Neural progenitor cell (in vitro differentiated cells): ENCODE data around the gene TEX51. TPM values are rescaled to one million over a fixed set of nuclear protein-coding genes. Genes with fewer than 3 reads are reported as not detected.

Experiments
- DNase-seq: peaks from one replicate; pipeline ENCODE4 v3.0.0-alpha.2; 2016; ENCODE audit warnings: low spot score
- H2AFZ ChIP-seq: fragments of 200-600 bp; sonication (generic); replicated peaks from 2 replicates; pipeline ENCODE4 v1.6.1; 2016; ENCODE audit warnings: antibody characterized with exemption
- H3F3A ChIP-seq: fragments of 200-600 bp; sonication (generic); 2 replicates; pipeline ENCODE4 v1.6.1; 2016; ENCODE audit warnings: antibody characterized with exemption, low read depth
- H3K27ac ChIP-seq: fragments of 200-600 bp; sonication (generic); 2 replicates; pipeline ENCODE4 v1.5.1; 2016; ENCODE audit warnings: mild to moderate bottlenecking
- H3K27me3 ChIP-seq: fragments of 200-600 bp; sonication (generic); 2 replicates; pipeline ENCODE4 v1.6.1; 2016; ENCODE audit warnings: mild to moderate bottlenecking, moderate library complexity
- H3K36me3 ChIP-seq: fragments of 200-600 bp; sonication (generic); 2 replicates; pipeline ENCODE4 v1.5.1; 2016
- H3K4me1 ChIP-seq: fragments of 200-600 bp; sonication (generic); 2 replicates; pipeline ENCODE4 v1.6.1; 2016; ENCODE audit warnings: mixed run types
- H3K4me2 ChIP-seq: fragments of 200-600 bp; sonication (generic); 2 replicates; pipeline ENCODE4 v1.6.1; 2016
- H3K4me3 ChIP-seq: fragments of 200-600 bp; sonication (generic); 2 replicates; pipeline ENCODE4 v1.5.1; 2016
- H3K79me2 ChIP-seq: fragments of 200-600 bp; sonication (generic); 2 replicates; pipeline ENCODE4 v1.6.1; 2016; ENCODE audit warnings: low read depth
- H3K9ac ChIP-seq: fragments of 200-600 bp; sonication (generic); 2 replicates; pipeline ENCODE4 v1.6.1; 2016
- H3K9me3 ChIP-seq: fragments of 200-600 bp; sonication (generic); 2 replicates; pipeline ENCODE4 v1.5.1; 2016; ENCODE audit warnings: low read depth
- H4K20me1 ChIP-seq: fragments of 200-600 bp; sonication (generic); 2 replicates; pipeline ENCODE4 v1.6.1; 2016; ENCODE audit warnings: low read depth
- H3K27ac Mint-ChIP-seq: 3 replicates; pipeline ENCODE4 v1.8.0; 2021; ENCODE audit warnings: mixed read lengths
- H3K27me3 Mint-ChIP-seq: 2 replicates; pipeline ENCODE4 v1.8.0; 2022; ENCODE audit warnings: low read depth, mild to moderate bottlenecking, inconsistent platforms, moderate library complexity, mixed read lengths; ENCODE audit not compliant: insufficient read depth
- H3K36me3 Mint-ChIP-seq: 3 replicates; pipeline ENCODE4 v1.8.0; 2021; ENCODE audit warnings: mixed read lengths
- H3K4me1 Mint-ChIP-seq: 3 replicates; pipeline ENCODE4 v1.8.0; 2021; ENCODE audit warnings: mixed read lengths
- H3K4me3 Mint-ChIP-seq: 3 replicates; pipeline ENCODE4 v1.8.0; 2021; ENCODE audit warnings: mild to moderate bottlenecking, moderate library complexity, mixed read lengths
- H3K9me3 Mint-ChIP-seq: 3 replicates; pipeline ENCODE4 v1.8.0; 2020; ENCODE audit warnings: mixed read lengths
- EZH2 ChIP-seq: fragments of 200-600 bp; sonication (generic); IDR thresholded peaks from 2 replicates; pipeline ENCODE4 v1.6.1; 2017; ENCODE audit warnings: antibody characterized with exemption, mild to moderate bottlenecking, moderate library complexity
- EZH2phosphoT487 ChIP-seq: fragments of 200-600 bp; sonication (generic); IDR thresholded peaks from 2 replicates; pipeline ENCODE4 v1.6.1; 2017; ENCODE audit warnings: antibody characterized with exemption
- total RNA-seq: library from RNA; depleted of rRNA; stranded (reverse); fragments of >200 nt; gene quantifications from 2 replicates; pipeline ENCODE4 v1.2.3, GENCODE V29; 2015; ENCODE audit warnings: low replicate concordance
- TF ChIP-seq, protein P1 (sequence below): fragments of 200-600 bp; sonication (generic); IDR thresholded peaks from 2 replicates; pipeline ENCODE4 v1.5.1; 2017; ENCODE audit warnings: antibody characterized with exemption, mild to moderate bottlenecking

The TEX51 gene
- total RNA-seq, 1 donor from 2014 or later, result not detected

DNA sequence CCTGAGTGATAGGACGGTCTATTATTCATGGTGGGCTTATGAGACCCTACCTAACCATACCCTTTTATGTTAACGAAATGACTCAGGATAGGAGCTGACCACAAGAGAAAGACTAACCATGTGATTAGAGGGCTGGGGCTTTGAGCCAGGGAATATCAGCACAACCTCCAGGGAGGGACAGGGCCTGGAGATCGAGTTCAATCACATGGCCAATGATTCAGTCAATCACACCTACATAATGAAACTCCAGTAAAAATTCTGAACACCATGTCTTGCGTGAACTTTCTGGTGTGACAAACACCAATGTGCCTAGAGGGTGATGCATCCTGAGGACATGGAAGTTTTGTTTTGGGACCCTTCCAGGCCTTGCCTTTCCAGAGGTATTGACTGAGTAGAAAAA lies 2.2 kb upstream of the TEX51 start:
- H3K36me3 Mint-ChIP-seq, result no peaks in the 10 kb centered on the region
- Histone ChIP-seq H2AFZ (no peak overlapping the region), H3K79me2 (no peaks in the 10 kb centered on the region), H3K9me3 (no peaks in the 10 kb centered on the region), H3K4me1 (no peaks in the 10 kb centered on the region), H3K27me3 (peaks cover 5% of the 10 kb centered on the region), H3K9ac (no peak overlapping the region), H3K4me3 (no peak overlapping the region), H3F3A (no peaks in the 10 kb centered on the region), H3K27ac (no peak overlapping the region), H4K20me1 (no peaks in the 10 kb centered on the region), H3K4me2 (no peak overlapping the region), H3K36me3 (no peaks in the 10 kb centered on the region)
- no peak overlapping the region for H3K27ac Mint-ChIP-seq
- TF ChIP-seq EZH2phosphoT487 (no peak), EZH2 (no peak)
- TF ChIP-seq, protein P1, sequence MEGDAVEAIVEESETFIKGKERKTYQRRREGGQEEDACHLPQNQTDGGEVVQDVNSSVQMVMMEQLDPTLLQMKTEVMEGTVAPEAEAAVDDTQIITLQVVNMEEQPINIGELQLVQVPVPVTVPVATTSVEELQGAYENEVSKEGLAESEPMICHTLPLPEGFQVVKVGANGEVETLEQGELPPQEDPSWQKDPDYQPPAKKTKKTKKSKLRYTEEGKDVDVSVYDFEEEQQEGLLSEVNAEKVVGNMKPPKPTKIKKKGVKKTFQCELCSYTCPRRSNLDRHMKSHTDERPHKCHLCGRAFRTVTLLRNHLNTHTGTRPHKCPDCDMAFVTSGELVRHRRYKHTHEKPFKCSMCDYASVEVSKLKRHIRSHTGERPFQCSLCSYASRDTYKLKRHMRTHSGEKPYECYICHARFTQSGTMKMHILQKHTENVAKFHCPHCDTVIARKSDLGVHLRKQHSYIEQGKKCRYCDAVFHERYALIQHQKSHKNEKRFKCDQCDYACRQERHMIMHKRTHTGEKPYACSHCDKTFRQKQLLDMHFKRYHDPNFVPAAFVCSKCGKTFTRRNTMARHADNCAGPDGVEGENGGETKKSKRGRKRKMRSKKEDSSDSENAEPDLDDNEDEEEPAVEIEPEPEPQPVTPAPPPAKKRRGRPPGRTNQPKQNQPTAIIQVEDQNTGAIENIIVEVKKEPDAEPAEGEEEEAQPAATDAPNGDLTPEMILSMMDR, result no peak
- DNase-seq, result no peak
- H3K27me3 Mint-ChIP-seq, result no peaks in the 10 kb centered on the region
- H3K4me3 Mint-ChIP-seq, result no peak overlapping the region
- peaks cover 3% of the 10 kb centered on the region for H3K9me3 Mint-ChIP-seq
- H3K4me1 Mint-ChIP-seq, result peaks cover 11% of the 10 kb centered on the region

DNA sequence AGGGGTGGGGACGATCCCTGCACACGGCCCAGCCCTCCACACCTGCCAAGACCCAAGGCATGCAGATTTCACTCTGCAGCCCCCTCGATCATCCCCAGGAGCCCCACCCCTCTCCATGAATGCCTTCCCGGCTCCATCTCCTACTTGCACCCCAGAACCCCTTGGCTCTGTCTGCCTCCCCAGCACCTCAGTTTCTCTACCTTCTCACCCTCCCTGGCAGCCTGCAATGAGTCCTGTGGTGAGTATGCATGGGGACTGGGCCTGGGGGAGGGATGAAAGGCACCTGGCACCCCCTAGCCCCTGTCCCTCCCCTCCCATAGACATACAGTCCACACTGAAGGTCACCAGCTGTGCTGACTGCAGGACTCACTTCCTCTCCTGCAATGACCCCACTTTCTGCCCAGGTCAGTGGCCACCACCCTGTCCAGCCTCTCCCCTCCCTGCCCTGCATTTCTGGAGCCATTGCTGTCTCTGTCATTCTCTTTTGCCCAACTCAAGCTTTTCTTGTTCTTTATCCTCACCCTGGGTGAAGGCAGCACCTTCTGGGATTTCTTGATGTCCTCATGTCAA lies 1.0 kb downstream of the TEX51 start:
- no peaks in the 10 kb centered on the region for H4K20me1 ChIP-seq
- no peak overlapping the region for H3K9ac ChIP-seq
- H3K27ac Mint-ChIP-seq, result no peak overlapping the region
- H3K27me3 ChIP-seq, result peaks cover 5% of the 10 kb centered on the region
- peak overlapping the region; percentile 42 for H3K4me3 Mint-ChIP-seq
- no peaks in the 10 kb centered on the region for H3K4me1 ChIP-seq
- no peak overlapping the region for H3K4me2 ChIP-seq
- H3K27ac ChIP-seq, result no peak overlapping the region
- peaks cover 5% of the 10 kb centered on the region for H3K4me1 Mint-ChIP-seq
- no peaks in the 10 kb centered on the region for H3K36me3 ChIP-seq
- DNase-seq, result no peak
- peaks cover 12% of the 10 kb centered on the region for H3K9me3 Mint-ChIP-seq
- H3K9me3 ChIP-seq, result no peaks in the 10 kb centered on the region
- H3K79me2 ChIP-seq, result no peaks in the 10 kb centered on the region
- TF ChIP-seq, protein P1, result no peak
- no peak for TF ChIP-seq EZH2
- TF ChIP-seq EZH2phosphoT487, result no peak
- no peak overlapping the region for H2AFZ ChIP-seq
- no peak overlapping the region for H3K4me3 ChIP-seq
- H3F3A ChIP-seq, result no peaks in the 10 kb centered on the region
- no peaks in the 10 kb centered on the region for H3K36me3 Mint-ChIP-seq
- no peaks in the 10 kb centered on the region for H3K27me3 Mint-ChIP-seq

DNA sequence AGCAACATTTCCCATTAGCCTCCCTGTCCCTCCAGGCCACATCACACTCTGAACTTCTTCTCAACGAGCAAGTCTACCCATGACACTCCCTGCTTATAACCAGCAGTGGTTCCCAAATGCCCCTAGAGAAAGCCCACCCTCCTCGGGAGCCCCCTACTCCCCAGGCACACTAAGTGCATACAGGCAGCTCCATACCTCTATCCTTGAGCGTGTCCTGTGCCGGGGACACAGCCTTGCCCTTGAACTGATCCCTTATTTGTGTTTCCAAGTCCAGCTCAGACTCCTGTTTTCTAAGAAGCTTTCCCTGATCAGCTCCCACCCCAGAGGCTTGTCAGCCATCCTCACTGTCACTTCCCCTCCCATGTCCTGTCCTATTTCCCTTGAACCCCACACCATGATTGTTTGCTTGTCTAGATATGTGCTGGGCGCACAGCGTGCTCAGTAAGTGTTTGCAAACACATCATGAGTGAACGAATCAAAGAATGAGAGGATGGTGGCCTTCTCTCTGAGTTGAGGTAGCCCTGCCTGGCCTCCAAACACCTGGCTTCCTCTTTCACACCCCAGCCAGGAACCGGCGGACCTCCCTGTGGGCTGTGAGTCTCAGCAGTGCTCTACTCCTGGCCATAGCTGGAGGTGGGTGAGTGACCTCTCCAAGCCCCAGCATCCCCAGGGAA lies 2.1 kb downstream of the TEX51 start:
- TF ChIP-seq, protein P1, result no peak
- TF ChIP-seq EZH2phosphoT487, result no peak
- no peak for DNase-seq
- Mint-ChIP-seq H3K27ac (peak overlapping the region; percentile 16), H3K4me1 (peaks cover 5% of the 10 kb centered on the region), H3K27me3 (no peaks in the 10 kb centered on the region), H3K4me3 (no peak overlapping the region), H3K9me3 (peaks cover 15% of the 10 kb centered on the region), H3K36me3 (no peaks in the 10 kb centered on the region)
- Histone ChIP-seq H3K79me2 (no peaks in the 10 kb centered on the region), H3K27me3 (peaks cover 5% of the 10 kb centered on the region), H4K20me1 (no peaks in the 10 kb centered on the region), H2AFZ (no peak overlapping the region), H3K27ac (no peak overlapping the region), H3K9ac (no peak overlapping the region), H3F3A (no peaks in the 10 kb centered on the region), H3K36me3 (no peaks in the 10 kb centered on the region), H3K4me2 (no peak overlapping the region), H3K9me3 (no peaks in the 10 kb centered on the region), H3K4me1 (no peaks in the 10 kb centered on the region), H3K4me3 (no peak overlapping the region)
